KMS-11 (cell line): Measurements from ENCODE around the gene TFE3.
A peak's percentile ranks its signal among the peaks of the same experiment; 100 is the strongest.

Experiments
- H2AFZ ChIP-seq: fragments of 200-600 bp; sonication (generic); 2 replicates; pipeline ENCODE4 v1.6.1; 2016; ENCODE audit warnings: antibody characterized with exemption, mixed run types, low read depth
- H3K27ac ChIP-seq: fragments of 200-600 bp; sonication (generic); 2 replicates; pipeline ENCODE4 v1.6.1; 2016; ENCODE audit warnings: mild to moderate bottlenecking, mixed run types
- H3K27me3 ChIP-seq: fragments of 200-600 bp; sonication (generic); 2 replicates; pipeline ENCODE4 v1.6.1; 2017; ENCODE audit warnings: mild to moderate bottlenecking, low read depth, mixed run types, moderate library complexity; ENCODE audit not compliant: insufficient read depth
- H3K36me3 ChIP-seq: fragments of 200-600 bp; sonication (generic); 2 replicates; pipeline ENCODE4 v1.6.1; 2017; ENCODE audit warnings: mild to moderate bottlenecking, mixed run types; ENCODE audit not compliant: insufficient read depth
- H3K4me1 ChIP-seq: fragments of 200-600 bp; sonication (generic); 2 replicates; pipeline ENCODE4 v1.6.1; 2016; ENCODE audit warnings: mild to moderate bottlenecking, low read depth, mixed run types; ENCODE audit not compliant: poor library complexity, severe bottlenecking
- H3K4me2 ChIP-seq: fragments of 200-600 bp; sonication (generic); 2 replicates; pipeline ENCODE4 v1.7.0; 2016; ENCODE audit warnings: mild to moderate bottlenecking, mixed run types
- H3K4me3 ChIP-seq: fragments of 200-600 bp; sonication (generic); IDR thresholded peaks from 2 replicates; pipeline ENCODE4 v1.6.1; 2017; ENCODE audit warnings: low read depth, low read length, mixed read lengths; ENCODE audit not compliant: insufficient read depth
- H3K79me2 ChIP-seq: fragments of 200-600 bp; sonication (generic); 2 replicates; pipeline ENCODE4 v1.6.1; 2016; ENCODE audit warnings: low read depth, mixed run types; ENCODE audit not compliant: insufficient read depth
- H3K9ac ChIP-seq: fragments of 200-600 bp; sonication (generic); 2 replicates; pipeline ENCODE4 v1.6.1; 2016; ENCODE audit warnings: mild to moderate bottlenecking, mixed run types
- H4K20me1 ChIP-seq: fragments of 200-600 bp; sonication (generic); 2 replicates; pipeline ENCODE4 v1.6.1; 2016; ENCODE audit warnings: mild to moderate bottlenecking, mixed run types; ENCODE audit not compliant: insufficient read depth
- TF ChIP-seq, protein P1 (sequence below): fragments of 200-600 bp; sonication (generic); conservative IDR thresholded peaks from 2 replicates; pipeline ENCODE4 v1.6.1; 2017; ENCODE audit warnings: low read depth, mild to moderate bottlenecking, antibody characterized with exemption, low read length, moderate library complexity, mixed read lengths

The TFE3 gene

GRCh38 chrX:49019599-49020249 lies 23.4 kb downstream of the TFE3 start:
- no peak overlapping the region for H3K4me2 ChIP-seq
- no peak overlapping the region for H3K27ac ChIP-seq
- H3K4me3 ChIP-seq = no peak overlapping the region
- no peaks in the 10 kb centered on the region for H3K27me3 ChIP-seq
- TF ChIP-seq, protein P1, sequence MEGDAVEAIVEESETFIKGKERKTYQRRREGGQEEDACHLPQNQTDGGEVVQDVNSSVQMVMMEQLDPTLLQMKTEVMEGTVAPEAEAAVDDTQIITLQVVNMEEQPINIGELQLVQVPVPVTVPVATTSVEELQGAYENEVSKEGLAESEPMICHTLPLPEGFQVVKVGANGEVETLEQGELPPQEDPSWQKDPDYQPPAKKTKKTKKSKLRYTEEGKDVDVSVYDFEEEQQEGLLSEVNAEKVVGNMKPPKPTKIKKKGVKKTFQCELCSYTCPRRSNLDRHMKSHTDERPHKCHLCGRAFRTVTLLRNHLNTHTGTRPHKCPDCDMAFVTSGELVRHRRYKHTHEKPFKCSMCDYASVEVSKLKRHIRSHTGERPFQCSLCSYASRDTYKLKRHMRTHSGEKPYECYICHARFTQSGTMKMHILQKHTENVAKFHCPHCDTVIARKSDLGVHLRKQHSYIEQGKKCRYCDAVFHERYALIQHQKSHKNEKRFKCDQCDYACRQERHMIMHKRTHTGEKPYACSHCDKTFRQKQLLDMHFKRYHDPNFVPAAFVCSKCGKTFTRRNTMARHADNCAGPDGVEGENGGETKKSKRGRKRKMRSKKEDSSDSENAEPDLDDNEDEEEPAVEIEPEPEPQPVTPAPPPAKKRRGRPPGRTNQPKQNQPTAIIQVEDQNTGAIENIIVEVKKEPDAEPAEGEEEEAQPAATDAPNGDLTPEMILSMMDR = no peak
- H3K4me1 ChIP-seq = peaks cover 4% of the 10 kb centered on the region
- no peak overlapping the region for H3K9ac ChIP-seq
- H4K20me1 ChIP-seq = no peaks in the 10 kb centered on the region
- no peaks in the 10 kb centered on the region for H3K36me3 ChIP-seq
- H2AFZ ChIP-seq = no peak overlapping the region
- no peaks in the 10 kb centered on the region for H3K79me2 ChIP-seq

GRCh38 chrX:49019050-49019449 lies 24.1 kb downstream of the TFE3 start:
- H2AFZ ChIP-seq = no peak overlapping the region
- H3K27ac ChIP-seq = no peak overlapping the region
- TF ChIP-seq, protein P1 = no peak
- H3K4me3 ChIP-seq = no peak overlapping the region
- H3K79me2 ChIP-seq = no peaks in the 10 kb centered on the region
- no peak overlapping the region for H3K9ac ChIP-seq
- peaks cover 4% of the 10 kb centered on the region for H3K4me1 ChIP-seq
- no peak overlapping the region for H3K4me2 ChIP-seq
- no peaks in the 10 kb centered on the region for H4K20me1 ChIP-seq
- H3K36me3 ChIP-seq = no peaks in the 10 kb centered on the region
- no peaks in the 10 kb centered on the region for H3K27me3 ChIP-seq

DNA sequence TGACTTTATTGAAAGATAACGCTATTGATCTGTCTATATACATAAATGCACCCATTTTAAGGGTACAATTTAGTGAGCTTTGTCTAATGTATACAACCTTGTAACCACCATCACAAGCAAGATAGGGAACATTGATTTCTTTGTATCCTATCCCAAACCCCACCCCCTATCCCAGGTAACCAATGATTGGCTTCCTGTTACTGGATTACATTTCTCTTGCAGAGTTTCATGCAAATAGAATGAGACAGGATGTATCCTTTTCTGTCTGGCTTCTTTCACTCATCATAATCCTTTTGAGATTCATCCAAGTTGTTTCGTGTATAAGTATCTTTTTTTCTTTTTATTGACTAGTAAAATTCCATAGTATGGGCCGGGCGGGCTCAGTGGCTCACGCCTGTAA lies 39.5 kb downstream of the TFE3 start:
- no peak overlapping the region for H3K27ac ChIP-seq
- TF ChIP-seq, protein P1 = no peak
- no peak overlapping the region for H3K4me2 ChIP-seq
- H4K20me1 ChIP-seq = no peaks in the 10 kb centered on the region
- peaks cover 13% of the 10 kb centered on the region; the same call in 1 of the 2 replicates for H3K79me2 ChIP-seq
- no peaks in the 10 kb centered on the region for H3K4me1 ChIP-seq
- no peak overlapping the region for H3K9ac ChIP-seq
- H2AFZ ChIP-seq = no peak overlapping the region
- no peak overlapping the region for H3K4me3 ChIP-seq
- H3K27me3 ChIP-seq = no peaks in the 10 kb centered on the region
- H3K36me3 ChIP-seq = no peaks in the 10 kb centered on the region

- Histone ChIP-seq H3K79me2 (peaks cover 13% of the 10 kb centered on the region; the same call in 1 of the 2 replicates), H4K20me1 (no peaks in the 10 kb centered on the region), H3K4me1 (no peaks in the 10 kb centered on the region), H3K4me3 (no peak within 1 kb of the TSS), H3K27me3 (no peaks in the 10 kb centered on the region), H3K4me2 (peak within 1 kb of the TSS; percentile 80), H3K36me3 (no peaks in the 10 kb centered on the region), H2AFZ (peak within 1 kb of the TSS; percentile 72), H3K27ac (peak within 1 kb of the TSS; percentile 87), H3K9ac (peak within 1 kb of the TSS; percentile 79)
- TF ChIP-seq, protein P1 = no peak
These were observed 40.8 kb downstream of the TFE3 start, which contains the start of gene GRIPAP1 for GRCh38 chrX:49002091-49002935. Gene GRIPAP1 (minus strand): TSS chrX:49002264. CDS start chrX:49002229, 35 bp downstream.
